LNCAP (cell line): Measurements from ENCODE around the gene TM4SF20.

Experiments used
- CTCF ChIP-seq: fragments of 450-650 bp; IDR thresholded peaks from 2 replicates; pipeline ENCODE4 v1.5.1; 2017; ENCODE audit warnings: mild to moderate bottlenecking

Gene TM4SF20

GRCh38 chr2:227351639-227352038 is 27.5 kb downstream of the TM4SF20 start:
- no peak for TF ChIP-seq CTCF

- TF ChIP-seq CTCF = no peak
Observed at GRCh38 chr2:227349989-227350612, 29.0 kb downstream of the TM4SF20 start.

GRCh38 chr2:227348324-227348723 is 30.8 kb downstream of the TM4SF20 start:
- TF ChIP-seq CTCF = no peak

GRCh38 chr2:227347117-227347516 is 32.0 kb downstream of the TM4SF20 start:
- no peak for TF ChIP-seq CTCF

- no peak for TF ChIP-seq CTCF
Observed at GRCh38 chr2:227344231-227344630, 34.9 kb downstream of the TM4SF20 start.

GRCh38 chr2:227341553-227341952 is 37.6 kb downstream of the TM4SF20 start:
- TF ChIP-seq CTCF = no peak

- no peak for TF ChIP-seq CTCF
Observed at GRCh38 chr2:227340106-227340505, 39.0 kb downstream of the TM4SF20 start.

- TF ChIP-seq CTCF = no peak
Observed at GRCh38 chr2:227339098-227339599, 40.0 kb downstream of the TM4SF20 start.
